ENCODE results near the gene CCDC33.

CCDC33 gene

GRCh38 chr15:74291101-74292071 lies 55.3 kb downstream of the CCDC33 start (continued):
- TF ChIP-seq ZBTB11 (tag by site-specific recombination; conservative IDR thresholded peaks at IDR 0.05; ENCODE audit: low read depth) (no peak), ZNF664 (tag by site-specific recombination; IDR thresholded peaks at IDR 0.05) (no peak), ZFP69B (tag by site-specific recombination; IDR thresholded peaks at IDR 0.05) (no peak; the same call in 1 of the 2 replicates), ZNF416 (tag by site-specific recombination; IDR thresholded peaks at IDR 0.05) (no peak), HOXC10 (CRISPR knock-in tag; IDR thresholded peaks at IDR 0.05) (no peak), PBX3 (CRISPR knock-in tag; IDR thresholded peaks at IDR 0.05) (peak; percentile 94; the same call in 1 of the 2 replicates), ZNF16 (tag by site-specific recombination; IDR thresholded peaks at IDR 0.05; ENCODE audit: low read depth) (no peak), ZNF777 (tag by site-specific recombination; IDR thresholded peaks at IDR 0.05; ENCODE audit: borderline replicate concordance) (no peak), ZNF112 (tag by site-specific recombination; IDR thresholded peaks at IDR 0.05) (no peak), ZNF558 (tag by site-specific recombination; IDR thresholded peaks at IDR 0.05) (0 out of 2 replicates have a peak, but pooled peaks have one; percentile 11), ZNF23 (tag by site-specific recombination; IDR thresholded peaks at IDR 0.05; ENCODE audit: borderline replicate concordance) (no peak), ZNF704 (tag by site-specific recombination; IDR thresholded peaks at IDR 0.05) (no peak), KLF16 (tag by site-specific recombination; IDR thresholded peaks at IDR 0.05) (peak; percentile 77; the same call in 1 of the 2 replicates), AEBP2 (tag by site-specific recombination; IDR thresholded peaks at IDR 0.05; ENCODE audit: borderline replicate concordance) (no peak), HOXD13 (CRISPR knock-in tag; IDR thresholded peaks at IDR 0.05; ENCODE audit: borderline replicate concordance) (peak; percentile 72; the same call in 1 of the 2 replicates), ATF2 (tag by site-specific recombination; IDR thresholded peaks at IDR 0.05; ENCODE audit: low read depth) (no peak), ZNF610 (tag by site-specific recombination; IDR thresholded peaks at IDR 0.05; ENCODE audit: borderline replicate concordance) (no peak), ZNF146 (tag by site-specific recombination; IDR thresholded peaks at IDR 0.05) (no peak), WT1 (tag by site-specific recombination; IDR thresholded peaks at IDR 0.05) (no peak), ZNF544 (tag by site-specific recombination; IDR thresholded peaks at IDR 0.05) (no peak), ZNF169 (tag by site-specific recombination; IDR thresholded peaks at IDR 0.05) (no peak), ZNF48 (tag by site-specific recombination; IDR thresholded peaks at IDR 0.05) (no peak), CTCF (tag by site-specific recombination; IDR thresholded peaks at IDR 0.05) (no peak), SP7 (tag by site-specific recombination; IDR thresholded peaks at IDR 0.05) (peak; percentile 94), ZNF596 (tag by site-specific recombination; IDR thresholded peaks at IDR 0.05) (no peak), ZNF26 (tag by site-specific recombination; IDR thresholded peaks at IDR 0.05) (no peak), ZNF529 (tag by site-specific recombination; IDR thresholded peaks at IDR 0.05; ENCODE audit: insufficient replicate concordance) (no peak)
